Measurements from ENCODE around the gene VMP1. TPM values are rescaled to one million over a fixed set of nuclear protein-coding genes. Genes with fewer than 3 reads are reported as not detected.

VMP1 gene
- total and polyA plus RNA-seq, 2 of the 13 experiments (the other 11 are each of a cell fraction or from before 2014, with no cell fraction given) = 186 to 271 TPM

DNA sequence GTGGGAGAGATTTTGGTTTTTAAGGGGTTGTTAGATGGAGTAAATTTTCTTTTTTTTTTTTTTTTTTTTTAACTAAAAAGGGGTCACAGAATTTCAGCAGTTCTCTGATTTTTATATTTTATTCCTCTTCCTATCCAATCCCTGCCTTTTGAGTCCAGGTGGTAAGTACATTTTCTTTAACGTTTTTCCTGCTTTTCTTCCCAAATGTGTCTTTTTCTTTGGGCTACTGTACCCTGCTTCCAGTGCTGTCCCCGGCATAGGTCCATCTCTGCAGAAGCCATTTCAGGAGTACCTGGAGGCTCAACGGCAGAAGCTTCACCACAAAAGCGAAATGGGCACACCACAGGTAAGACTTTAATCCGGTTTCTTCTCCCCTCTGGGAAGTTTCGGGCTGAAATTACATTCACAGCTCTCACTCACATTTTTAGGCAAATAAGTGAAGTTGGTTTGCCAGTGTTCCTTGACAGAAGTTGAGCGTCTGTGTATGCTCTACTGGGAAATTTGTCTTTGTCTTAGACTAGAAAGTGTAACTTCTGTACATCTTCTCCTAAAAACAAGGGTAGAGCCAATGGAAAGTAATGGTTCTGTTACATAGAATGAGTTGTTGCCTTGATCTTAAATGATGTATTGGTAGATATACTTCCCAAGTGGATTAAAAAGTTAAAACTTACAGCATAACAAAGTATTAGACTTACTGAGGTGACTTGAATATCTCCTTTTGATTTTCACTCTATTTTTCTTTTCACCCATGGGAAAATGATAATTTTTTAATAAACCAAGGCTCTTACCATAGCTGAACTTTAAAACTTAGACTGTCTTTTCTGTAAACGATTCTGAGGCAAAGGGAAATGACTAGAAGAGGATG is 130.8 kb downstream of the VMP1 start (continued):
- TF ChIP-seq NONO (IDR thresholded peaks at IDR 0.05) (no peak), NONO (CRISPR knock-in tag; conservative IDR thresholded peaks at IDR 0.05) (0 out of 2 replicates have a peak, but pooled peaks have one; percentile 0), ZNF224 (CRISPR knock-in tag; IDR thresholded peaks at IDR 0.05) (no peak), HMGA1 (CRISPR knock-in tag; conservative IDR thresholded peaks at IDR 0.05) (no peak), SP1 (IDR thresholded peaks at IDR 0.05) (no peak), SP1 (CRISPR knock-in tag; IDR thresholded peaks at IDR 0.05) (no peak), IKZF1 (IDR thresholded peaks at IDR 0.05) (no peak), GPN1 (CRISPR knock-in tag; IDR thresholded peaks at IDR 0.05; ENCODE audit: borderline replicate concordance) (no peak), PRMT3 (CRISPR knock-in tag; IDR thresholded peaks at IDR 0.05; ENCODE audit: borderline replicate concordance, low read depth) (peak; percentile 6; the same call in 1 of the 2 replicates), ATF1 (CRISPR knock-in tag; IDR thresholded peaks at IDR 0.05) (no peak), ZFYVE20 (CRISPR knock-in tag; IDR thresholded peaks at IDR 0.05; ENCODE audit: borderline replicate concordance, low read depth) (no peak)
- TF ChIP-seq, protein P1, sequence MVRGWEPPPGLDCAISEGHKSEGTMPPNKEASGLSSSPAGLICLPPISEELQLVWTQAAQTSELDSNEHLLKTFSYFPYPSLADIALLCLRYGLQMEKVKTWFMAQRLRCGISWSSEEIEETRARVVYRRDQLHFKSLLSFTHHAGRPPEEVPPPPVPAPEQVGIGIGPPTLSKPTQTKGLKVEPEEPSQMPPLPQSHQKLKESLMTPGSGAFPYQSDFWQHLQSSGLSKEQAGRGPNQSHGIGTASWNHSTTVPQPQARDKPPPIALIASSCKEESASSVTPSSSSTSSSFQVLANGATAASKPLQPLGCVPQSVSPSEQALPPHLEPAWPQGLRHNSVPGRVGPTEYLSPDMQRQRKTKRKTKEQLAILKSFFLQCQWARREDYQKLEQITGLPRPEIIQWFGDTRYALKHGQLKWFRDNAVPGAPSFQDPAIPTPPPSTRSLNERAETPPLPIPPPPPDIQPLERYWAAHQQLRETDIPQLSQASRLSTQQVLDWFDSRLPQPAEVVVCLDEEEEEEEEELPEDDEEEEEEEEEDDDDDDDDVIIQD (CRISPR knock-in tag; IDR thresholded peaks at IDR 0.05; ENCODE audit: low read depth) = 0 out of 2 replicates have a peak, but pooled peaks have one; percentile 20
- TF ChIP-seq, protein P2, sequence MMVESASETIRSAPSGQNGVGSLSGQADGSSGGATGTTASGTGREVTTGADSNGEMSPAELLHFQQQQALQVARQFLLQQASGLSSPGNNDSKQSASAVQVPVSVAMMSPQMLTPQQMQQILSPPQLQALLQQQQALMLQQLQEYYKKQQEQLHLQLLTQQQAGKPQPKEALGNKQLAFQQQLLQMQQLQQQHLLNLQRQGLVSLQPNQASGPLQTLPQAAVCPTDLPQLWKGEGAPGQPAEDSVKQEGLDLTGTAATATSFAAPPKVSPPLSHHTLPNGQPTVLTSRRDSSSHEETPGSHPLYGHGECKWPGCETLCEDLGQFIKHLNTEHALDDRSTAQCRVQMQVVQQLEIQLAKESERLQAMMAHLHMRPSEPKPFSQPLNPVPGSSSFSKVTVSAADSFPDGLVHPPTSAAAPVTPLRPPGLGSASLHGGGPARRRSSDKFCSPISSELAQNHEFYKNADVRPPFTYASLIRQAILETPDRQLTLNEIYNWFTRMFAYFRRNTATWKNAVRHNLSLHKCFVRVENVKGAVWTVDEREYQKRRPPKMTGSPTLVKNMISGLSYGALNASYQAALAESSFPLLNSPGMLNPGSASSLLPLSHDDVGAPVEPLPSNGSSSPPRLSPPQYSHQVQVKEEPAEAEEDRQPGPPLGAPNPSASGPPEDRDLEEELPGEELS (CRISPR knock-in tag; IDR thresholded peaks at IDR 0.05) = no peak
- TF ChIP-seq, protein P3, sequence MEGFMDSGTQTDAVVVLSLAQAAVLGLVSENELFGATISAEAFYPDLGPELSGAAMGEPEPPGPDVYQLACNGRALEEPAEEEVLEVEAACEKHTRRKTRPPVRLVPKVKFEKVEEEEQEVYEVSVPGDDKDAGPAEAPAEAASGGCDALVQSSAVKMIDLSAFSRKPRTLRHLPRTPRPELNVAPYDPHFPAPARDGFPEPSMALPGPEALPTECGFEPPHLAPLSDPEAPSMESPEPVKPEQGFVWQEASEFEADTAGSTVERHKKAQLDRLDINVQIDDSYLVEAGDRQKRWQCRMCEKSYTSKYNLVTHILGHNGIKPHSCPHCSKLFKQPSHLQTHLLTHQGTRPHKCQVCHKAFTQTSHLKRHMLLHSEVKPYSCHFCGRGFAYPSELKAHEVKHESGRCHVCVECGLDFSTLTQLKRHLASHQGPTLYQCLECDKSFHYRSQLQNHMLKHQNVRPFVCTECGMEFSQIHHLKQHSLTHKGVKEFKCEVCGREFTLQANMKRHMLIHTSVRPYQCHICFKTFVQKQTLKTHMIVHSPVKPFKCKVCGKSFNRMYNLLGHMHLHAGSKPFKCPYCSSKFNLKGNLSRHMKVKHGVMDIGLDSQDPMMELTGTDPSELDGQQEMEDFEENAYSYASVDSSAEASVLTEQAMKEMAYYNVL (CRISPR knock-in tag; IDR thresholded peaks at IDR 0.05; ENCODE audit: borderline replicate concordance) = no peak; the same call in 1 of the 2 replicates
- TF ChIP-seq, protein P4, sequence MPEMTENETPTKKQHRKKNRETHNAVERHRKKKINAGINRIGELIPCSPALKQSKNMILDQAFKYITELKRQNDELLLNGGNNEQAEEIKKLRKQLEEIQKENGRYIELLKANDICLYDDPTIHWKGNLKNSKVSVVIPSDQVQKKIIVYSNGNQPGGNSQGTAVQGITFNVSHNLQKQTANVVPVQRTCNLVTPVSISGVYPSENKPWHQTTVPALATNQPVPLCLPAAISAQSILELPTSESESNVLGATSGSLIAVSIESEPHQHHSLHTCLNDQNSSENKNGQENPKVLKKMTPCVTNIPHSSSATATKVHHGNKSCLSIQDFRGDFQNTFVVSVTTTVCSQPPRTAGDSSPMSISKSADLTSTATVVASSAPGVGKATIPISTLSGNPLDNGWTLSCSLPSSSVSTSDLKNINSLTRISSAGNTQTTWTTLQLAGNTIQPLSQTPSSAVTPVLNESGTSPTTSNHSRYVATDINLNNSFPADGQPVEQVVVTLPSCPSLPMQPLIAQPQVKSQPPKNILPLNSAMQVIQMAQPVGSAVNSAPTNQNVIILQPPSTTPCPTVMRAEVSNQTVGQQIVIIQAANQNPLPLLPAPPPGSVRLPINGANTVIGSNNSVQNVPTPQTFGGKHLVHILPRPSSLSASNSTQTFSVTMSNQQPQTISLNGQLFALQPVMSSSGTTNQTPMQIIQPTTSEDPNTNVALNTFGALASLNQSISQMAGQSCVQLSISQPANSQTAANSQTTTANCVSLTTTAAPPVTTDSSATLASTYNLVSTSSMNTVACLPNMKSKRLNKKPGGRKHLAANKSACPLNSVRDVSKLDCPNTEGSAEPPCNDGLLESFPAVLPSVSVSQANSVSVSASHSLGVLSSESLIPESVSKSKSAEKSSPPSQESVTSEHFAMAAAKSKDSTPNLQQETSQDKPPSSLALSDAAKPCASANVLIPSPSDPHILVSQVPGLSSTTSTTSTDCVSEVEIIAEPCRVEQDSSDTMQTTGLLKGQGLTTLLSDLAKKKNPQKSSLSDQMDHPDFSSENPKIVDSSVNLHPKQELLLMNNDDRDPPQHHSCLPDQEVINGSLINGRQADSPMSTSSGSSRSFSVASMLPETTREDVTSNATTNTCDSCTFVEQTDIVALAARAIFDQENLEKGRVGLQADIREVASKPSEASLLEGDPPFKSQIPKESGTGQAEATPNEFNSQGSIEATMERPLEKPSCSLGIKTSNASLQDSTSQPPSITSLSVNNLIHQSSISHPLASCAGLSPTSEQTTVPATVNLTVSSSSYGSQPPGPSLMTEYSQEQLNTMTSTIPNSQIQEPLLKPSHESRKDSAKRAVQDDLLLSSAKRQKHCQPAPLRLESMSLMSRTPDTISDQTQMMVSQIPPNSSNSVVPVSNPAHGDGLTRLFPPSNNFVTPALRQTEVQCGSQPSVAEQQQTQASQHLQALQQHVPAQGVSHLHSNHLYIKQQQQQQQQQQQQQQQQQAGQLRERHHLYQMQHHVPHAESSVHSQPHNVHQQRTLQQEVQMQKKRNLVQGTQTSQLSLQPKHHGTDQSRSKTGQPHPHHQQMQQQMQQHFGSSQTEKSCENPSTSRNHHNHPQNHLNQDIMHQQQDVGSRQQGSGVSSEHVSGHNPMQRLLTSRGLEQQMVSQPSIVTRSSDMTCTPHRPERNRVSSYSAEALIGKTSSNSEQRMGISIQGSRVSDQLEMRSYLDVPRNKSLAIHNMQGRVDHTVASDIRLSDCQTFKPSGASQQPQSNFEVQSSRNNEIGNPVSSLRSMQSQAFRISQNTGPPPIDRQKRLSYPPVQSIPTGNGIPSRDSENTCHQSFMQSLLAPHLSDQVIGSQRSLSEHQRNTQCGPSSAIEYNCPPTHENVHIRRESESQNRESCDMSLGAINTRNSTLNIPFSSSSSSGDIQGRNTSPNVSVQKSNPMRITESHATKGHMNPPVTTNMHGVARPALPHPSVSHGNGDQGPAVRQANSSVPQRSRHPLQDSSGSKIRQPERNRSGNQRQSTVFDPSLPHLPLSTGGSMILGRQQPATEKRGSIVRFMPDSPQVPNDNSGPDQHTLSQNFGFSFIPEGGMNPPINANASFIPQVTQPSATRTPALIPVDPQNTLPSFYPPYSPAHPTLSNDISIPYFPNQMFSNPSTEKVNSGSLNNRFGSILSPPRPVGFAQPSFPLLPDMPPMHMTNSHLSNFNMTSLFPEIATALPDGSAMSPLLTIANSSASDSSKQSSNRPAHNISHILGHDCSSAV (CRISPR knock-in tag; IDR thresholded peaks at IDR 0.05; ENCODE audit: borderline replicate concordance) = no peak
